ENCODE measurements around the gene PDCD1. TPM values are rescaled to one million over a fixed set of nuclear protein-coding genes. Genes with fewer than 3 reads are reported as not detected.

Gene PDCD1
- polyA plus RNA-seq, 4 donors = 0.11 to 0.40 (median 0.18) TPM

- no peak for DNase-seq (ENCODE audit: low read depth in 4 of 4, low spot score in 3 of 4)
These were observed 4.1 kb downstream of the PDCD1 start for GRCh38 chr2:241854342-241855244.

GRCh38 chr2:241853651-241854341 is 4.9 kb downstream of the PDCD1 start:
- no peak for DNase-seq (ENCODE audit: low read depth in 4 of 4, low spot score in 3 of 4)

GRCh38 chr2:241852981-241853631 is 5.6 kb downstream of the PDCD1 start:
- DNase-seq (ENCODE audit: low read depth in 4 of 4, low spot score in 3 of 4) = no peak

- DNase-seq (ENCODE audit: low read depth in 4 of 4, low spot score in 3 of 4) = no peak
These were observed 6.3 kb downstream of the PDCD1 start for GRCh38 chr2:241852116-241852980.

- no peak for DNase-seq (ENCODE audit: low read depth in 4 of 4, low spot score in 3 of 4)
These were observed 7.2 kb downstream of the PDCD1 start for GRCh38 chr2:241851325-241852115.

GRCh38 chr2:241850544-241851324 is 8.0 kb downstream of the PDCD1 start:
- no peak for DNase-seq (ENCODE audit: low read depth in 4 of 4, low spot score in 3 of 4)

GRCh38 chr2:241849616-241850543 is 8.8 kb downstream of the PDCD1 start:
- no peak for DNase-seq (ENCODE audit: low read depth in 4 of 4, low spot score in 3 of 4)

- no peak for DNase-seq (ENCODE audit: low read depth in 4 of 4, low spot score in 3 of 4)
These were observed 9.7 kb downstream of the PDCD1 start for GRCh38 chr2:241848761-241849615.

GRCh38 chr2:241846406-241846805 is 12.3 kb downstream of the PDCD1 start:
- no peak for DNase-seq (ENCODE audit: low read depth in 4 of 4, low spot score in 3 of 4)

GRCh38 chr2:241844831-241845578 is 13.7 kb downstream of the PDCD1 start:
- no peak for DNase-seq (ENCODE audit: low read depth in 4 of 4, low spot score in 3 of 4)

- DNase-seq (ENCODE audit: low read depth in 4 of 4, low spot score in 3 of 4) = peak in 2 of 4 donors; percentile 50 to 56
These were observed 14.5 kb downstream of the PDCD1 start for GRCh38 chr2:241844066-241844728.

GRCh38 chr2:241843321-241844065 is 15.2 kb downstream of the PDCD1 start:
- no peak for DNase-seq (ENCODE audit: low read depth in 4 of 4, low spot score in 3 of 4)

- no peak for DNase-seq (ENCODE audit: low read depth in 4 of 4, low spot score in 3 of 4)
These were observed 16.0 kb downstream of the PDCD1 start for GRCh38 chr2:241842620-241843211.

GRCh38 chr2:241842067-241842415 is 16.7 kb downstream of the PDCD1 start:
- DNase-seq (ENCODE audit: low read depth in 4 of 4, low spot score in 3 of 4) = no peak
